Activated gamma-delta T cell treated with Interleukin-2 at 50 U/mL for 16 hours (primary cell): ENCODE data around the gene TMEM163.
A peak's percentile ranks its signal among the peaks of the same experiment; 100 is the strongest.

Source experiments
- DNase-seq: peaks from one replicate; pipeline ENCODE4 v3.0.0-alpha.2; 2020

Gene TMEM163

DNA sequence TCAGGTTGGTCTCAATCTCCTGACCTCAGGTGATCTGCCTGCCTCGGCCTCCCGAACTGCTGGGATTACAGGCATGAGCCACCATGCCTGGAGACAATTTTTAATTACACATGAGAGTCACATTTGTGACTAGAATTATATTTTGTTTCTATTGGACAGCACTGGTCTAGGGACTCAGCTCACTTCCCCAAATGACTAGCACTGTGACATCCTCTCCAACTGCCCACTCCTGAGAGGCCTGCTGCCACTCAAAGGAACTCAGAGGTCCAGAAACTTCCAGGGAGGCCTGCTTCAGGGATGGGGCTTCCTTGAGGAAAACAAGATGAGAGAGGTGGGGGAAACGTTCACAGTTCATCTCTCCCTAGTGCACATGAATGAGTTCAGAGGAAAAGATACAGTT is 29.5 kb downstream of the TMEM163 start:
- no peak for DNase-seq

- no peak for DNase-seq
These were observed 32.8 kb downstream of the TMEM163 start for GRCh38 chr2:134685967-134686366.

DNA sequence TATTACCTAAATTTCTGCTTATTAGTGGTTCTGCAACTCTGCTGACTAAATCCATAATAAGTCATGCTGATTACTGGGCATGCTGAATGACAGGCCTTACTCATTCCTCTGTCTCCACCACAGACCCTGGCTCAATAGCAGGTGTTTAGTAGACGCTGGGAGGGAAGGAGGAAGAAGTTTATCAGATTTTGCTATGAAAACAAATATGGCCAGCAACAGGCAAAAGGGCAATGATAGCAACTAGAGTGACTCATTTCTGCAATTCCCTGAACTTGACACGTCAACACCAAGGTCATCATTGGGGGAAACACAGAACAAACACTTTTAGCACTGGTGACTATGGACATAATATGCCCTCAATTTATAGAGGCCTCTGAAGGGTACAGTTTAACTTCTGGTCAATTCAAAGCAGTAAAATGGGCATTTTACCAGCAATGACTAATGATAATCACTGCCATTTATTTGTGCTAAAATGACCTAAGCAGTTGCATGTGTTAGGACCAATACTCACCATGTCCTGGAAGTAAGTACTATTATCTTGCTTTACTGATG is 35.2 kb downstream of the TMEM163 start:
- no peak for DNase-seq

GRCh38 chr2:134682726-134683125 is 36.1 kb downstream of the TMEM163 start:
- no peak for DNase-seq

- no peak for DNase-seq
These were observed 37.6 kb downstream of the TMEM163 start for GRCh38 chr2:134681201-134681600.

- peak; percentile 43 for DNase-seq
These were observed 39.1 kb downstream of the TMEM163 start for GRCh38 chr2:134679745-134680144.

DNA sequence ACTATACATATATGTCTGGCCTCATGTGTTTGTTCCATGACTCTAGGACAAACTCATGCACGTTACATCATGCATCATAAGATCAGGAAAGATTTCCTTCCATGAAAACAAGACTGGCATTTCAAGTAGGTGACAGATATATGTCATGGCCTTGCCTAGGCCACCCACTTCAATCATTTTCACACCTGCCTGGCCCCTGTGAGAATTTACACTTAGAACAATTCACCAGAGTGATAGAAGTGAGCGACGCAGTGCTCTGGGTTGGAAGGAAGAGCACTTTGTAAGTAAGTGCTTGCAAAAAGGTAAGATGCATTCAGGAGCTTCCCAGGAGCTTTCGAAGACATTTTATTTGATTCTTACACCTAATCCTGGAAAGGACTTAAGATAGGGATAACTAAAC is 39.5 kb downstream of the TMEM163 start:
- DNase-seq: no peak

- DNase-seq: no peak
These were observed 40.7 kb downstream of the TMEM163 start for GRCh38 chr2:134677856-134678756.

DNA sequence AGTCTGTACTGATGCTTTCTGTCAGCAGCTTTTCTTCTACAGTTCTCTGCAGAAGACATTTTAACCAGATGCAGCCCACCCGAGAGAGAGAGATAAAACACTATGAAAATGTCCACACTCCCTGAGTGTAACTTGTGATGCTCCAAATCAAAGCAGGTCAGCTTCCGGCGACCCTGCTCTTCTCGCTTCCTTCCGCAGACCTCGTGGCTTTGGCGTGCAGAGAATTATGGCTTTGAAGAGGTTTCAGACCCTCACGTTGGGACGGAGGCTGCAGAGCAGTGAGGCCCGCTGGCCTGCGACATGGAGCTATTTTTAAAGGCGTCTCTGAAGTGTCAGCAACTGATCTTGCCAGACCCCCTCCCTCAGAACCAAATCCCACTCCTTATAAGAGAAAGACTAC is 41.8 kb downstream of the TMEM163 start:
- peak; percentile 38 for DNase-seq

- DNase-seq: no peak
These were observed 43.5 kb downstream of the TMEM163 start for GRCh38 chr2:134675314-134675713.

DNA sequence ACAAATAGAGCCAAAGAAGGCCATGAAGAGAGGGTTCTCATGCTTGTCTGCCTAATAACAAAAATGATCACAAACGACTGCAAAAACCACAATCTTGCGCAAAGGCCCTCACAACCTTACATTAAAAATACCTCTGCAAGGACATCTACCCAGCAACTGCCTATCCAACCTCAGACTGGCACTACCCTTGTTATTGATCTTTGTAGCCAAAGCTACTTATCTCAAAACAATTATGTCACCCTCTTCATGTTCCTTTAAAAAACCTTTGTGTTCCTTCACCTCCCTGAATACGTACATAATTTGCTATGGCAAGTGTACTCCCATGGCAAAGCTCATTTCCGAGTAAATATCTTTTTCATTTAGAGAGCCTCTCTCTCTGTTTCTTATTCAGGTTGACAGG is 44.1 kb downstream of the TMEM163 start:
- no peak for DNase-seq

GRCh38 chr2:134671513-134671912 is 47.3 kb downstream of the TMEM163 start:
- DNase-seq: no peak

GRCh38 chr2:134670955-134671354 is 47.8 kb downstream of the TMEM163 start:
- DNase-seq: no peak

- DNase-seq: peak; percentile 62
These were observed 48.8 kb downstream of the TMEM163 start for GRCh38 chr2:134669731-134670669.

DNA sequence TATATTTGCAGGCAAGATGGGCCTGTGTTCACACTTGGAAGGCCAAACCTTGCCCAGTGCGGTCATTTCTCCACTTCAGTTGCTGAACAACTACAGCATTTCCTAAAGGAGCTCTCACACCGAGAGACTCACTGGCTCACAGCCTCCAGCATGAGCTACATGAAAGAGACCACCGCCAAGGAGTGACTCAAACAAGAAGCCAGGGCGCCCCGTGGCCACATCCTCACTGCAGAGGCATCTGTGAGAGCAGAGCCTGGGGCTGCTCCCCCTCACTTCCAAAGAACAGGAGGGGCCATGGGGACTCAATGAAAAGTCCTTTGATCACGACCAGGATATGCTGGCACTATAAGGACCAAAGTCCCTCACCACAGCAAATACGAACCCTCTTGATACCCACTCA is 50.0 kb downstream of the TMEM163 start:
- DNase-seq: peak; percentile 83

DNA sequence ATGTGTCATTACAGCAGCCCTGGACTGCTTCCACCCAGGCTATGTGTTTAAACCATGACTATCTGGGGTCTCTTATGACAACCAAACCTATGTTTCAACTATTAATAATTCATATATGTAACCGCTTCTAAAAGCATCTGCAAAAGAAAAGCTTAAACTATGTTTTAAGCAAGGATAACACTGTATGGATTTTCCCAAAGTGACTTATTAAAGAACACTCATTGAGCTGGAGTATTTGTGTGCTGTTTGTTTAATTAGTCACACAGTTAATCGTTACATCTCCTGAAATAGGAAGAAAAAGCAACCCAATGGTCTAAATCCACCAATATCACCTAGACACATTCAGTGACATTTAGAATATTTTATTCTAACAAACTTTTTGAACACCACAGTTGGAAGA is 51.3 kb downstream of the TMEM163 start:
- DNase-seq: no peak

DNA sequence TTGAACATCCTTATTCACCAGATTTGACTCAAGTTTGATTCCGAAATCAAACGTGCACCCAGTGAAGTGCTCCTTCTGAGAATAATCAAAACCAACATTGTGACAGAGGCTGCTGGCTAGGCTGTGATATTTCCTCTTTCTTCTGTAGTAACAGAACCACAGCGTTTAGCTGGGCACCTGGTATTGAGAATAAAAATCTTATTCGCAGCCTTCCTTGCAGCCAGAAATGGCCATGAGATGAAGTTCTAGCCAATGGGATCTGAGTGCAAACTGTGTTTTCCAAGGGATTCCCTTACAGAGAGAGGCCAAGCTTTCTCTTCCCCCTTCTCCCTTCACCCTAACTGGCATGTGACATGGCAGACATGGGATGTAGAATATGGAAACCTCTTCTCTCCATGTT is 51.7 kb downstream of the TMEM163 start:
- DNase-seq: no peak

DNA sequence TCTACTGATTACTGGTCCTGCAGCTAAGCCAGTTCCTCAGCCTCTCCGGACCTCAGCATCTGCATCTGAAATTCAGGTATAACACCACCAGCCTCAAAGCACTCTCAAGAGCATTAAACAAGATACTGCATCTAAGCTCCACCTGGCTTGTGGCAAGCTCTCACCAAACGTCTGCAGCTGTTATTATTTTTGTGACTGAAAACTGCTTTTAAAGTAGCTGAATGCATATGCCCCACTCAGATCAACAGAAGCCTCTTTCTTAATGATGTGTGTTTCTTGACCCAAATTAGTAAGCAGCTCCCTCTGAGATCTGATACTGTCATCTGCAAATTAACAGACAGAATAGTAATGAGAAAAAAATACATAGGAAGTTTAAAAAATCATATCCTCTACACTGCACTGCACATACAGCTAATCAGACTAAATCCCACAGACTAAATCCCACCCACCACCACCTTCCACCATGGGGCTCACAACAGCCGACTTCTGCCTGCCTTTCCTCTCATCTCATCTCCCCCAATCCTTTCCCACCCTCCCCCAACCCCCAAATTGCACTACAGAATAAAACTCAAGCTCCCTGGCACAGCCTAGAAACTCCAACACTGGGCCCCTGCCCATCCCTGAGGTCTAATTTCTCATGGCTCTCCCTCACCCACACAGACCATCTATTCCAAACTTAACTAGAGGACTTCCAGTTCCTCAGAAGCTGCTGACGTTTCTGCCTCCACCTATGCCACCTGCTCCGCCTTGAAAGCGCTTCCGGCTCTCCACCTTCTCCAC is 52.9 kb downstream of the TMEM163 start:
- no peak for DNase-seq

DNA sequence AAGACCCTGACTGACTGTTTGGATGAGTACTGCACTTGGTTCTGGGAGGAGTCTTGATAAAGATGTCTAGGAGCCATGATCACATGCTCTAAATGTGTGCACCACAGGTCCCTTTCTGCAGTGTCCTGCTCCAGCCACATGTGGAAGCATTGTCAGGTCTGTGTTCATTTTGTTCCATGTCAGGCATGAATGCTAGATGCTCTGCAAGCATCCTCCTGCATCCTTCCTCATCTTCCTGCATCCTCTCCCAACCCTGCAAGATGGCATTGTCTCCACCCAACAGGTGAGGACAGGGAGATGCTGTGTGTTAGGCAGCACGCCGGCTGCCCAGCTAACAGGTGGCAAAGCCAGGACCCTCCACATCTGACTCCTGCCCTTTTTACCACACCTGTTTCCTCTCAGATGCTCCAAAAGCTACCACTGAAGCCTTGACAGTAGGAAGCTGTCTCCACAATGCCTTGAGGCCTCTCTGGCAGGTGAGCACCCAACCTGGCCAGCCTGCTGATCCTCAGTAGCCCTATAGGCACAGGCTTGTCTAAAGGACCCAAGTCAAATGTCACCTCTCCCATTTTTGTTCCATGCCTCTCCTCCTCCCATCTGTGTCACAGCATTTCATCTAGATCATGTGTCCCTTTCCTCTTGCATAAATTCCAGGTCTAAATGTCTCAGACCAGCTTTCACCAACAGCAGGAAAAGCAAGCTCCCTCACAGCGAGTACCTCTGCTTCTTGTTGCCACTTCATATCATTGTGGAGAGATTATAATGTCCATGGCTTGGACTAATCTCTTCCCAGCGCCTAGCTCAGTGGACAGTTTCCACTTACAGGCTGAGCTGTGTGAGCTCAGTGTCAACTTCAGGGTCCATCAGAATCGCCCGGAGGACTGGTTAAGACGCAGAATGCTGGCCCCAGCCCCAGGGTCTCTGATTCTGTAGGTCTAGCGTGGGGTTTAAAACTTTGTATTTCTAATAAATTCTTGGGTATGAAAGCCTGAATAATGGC is 55.0 kb downstream of the TMEM163 start:
- DNase-seq: no peak

DNA sequence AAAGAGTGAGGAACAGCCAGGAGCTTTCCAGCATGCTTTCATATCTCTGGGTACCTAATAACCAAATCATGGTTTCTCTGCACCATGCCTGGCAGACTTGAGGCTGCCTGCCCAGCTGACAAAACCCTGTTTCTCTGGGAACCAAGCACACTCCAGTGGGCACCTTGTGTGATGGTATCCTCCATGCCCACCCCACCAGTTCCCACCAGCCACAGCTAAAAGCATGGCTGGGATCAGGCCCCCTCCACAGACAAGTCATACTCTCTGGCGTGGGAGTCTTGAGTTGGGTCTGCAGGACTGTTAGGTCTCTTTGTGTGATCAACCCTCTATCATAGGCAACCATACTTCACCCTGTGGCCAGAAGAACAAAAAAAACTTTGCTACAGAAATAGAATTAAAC is 56.0 kb downstream of the TMEM163 start:
- no peak for DNase-seq
